Astrocyte (in vitro differentiated cells and primary cell): Measurements from ENCODE around the gene CHMP6. TPM values are rescaled to one million over a fixed set of nuclear protein-coding genes. Genes with fewer than 3 reads are reported as not detected.

Experiments used
- DNase-seq: peaks from one replicate; pipeline ENCODE4 v3.0.0-alpha.2; 2010; ENCODE audit warnings: low read depth
- FAIRE-seq: peaks from 2 replicates; lab custom pipeline; 2011; peaks lifted over from hg19 to GRCh38; lab: Jason Lieb, UNC
- H2AFZ ChIP-seq: 2 replicates; pipeline ENCODE4 v1.6.0; 2012; ENCODE audit warnings: low read depth, low read length, inconsistent platforms
- H3K27ac ChIP-seq: 2 replicates; pipeline ENCODE4 v1.5.1; 2011; ENCODE audit warnings: low read depth, low read length, inconsistent platforms
- H3K27me3 ChIP-seq: 2 replicates; pipeline ENCODE4 v1.6.0; 2011; ENCODE audit warnings: low read length, inconsistent platforms; ENCODE audit not compliant: insufficient read depth
- H3K36me3 ChIP-seq: 2 replicates; pipeline ENCODE4 v1.5.1; 2011; ENCODE audit warnings: low read length, inconsistent platforms; ENCODE audit not compliant: insufficient read depth
- H3K4me1 ChIP-seq: 2 replicates; pipeline ENCODE4 v1.5.1; 2011; ENCODE audit warnings: low read length, inconsistent platforms; ENCODE audit not compliant: insufficient read depth
- H3K4me2 ChIP-seq: 2 replicates; pipeline ENCODE4 v1.6.0; 2012; ENCODE audit warnings: low read length, inconsistent platforms
- H3K4me3 ChIP-seq: 2 replicates; pipeline ENCODE4 v1.5.1; 2011; ENCODE audit warnings: low read depth, mild to moderate bottlenecking, low read length, inconsistent platforms; ENCODE audit not compliant: insufficient read depth
- H3K79me2 ChIP-seq: 2 replicates; pipeline ENCODE4 v1.6.0; 2012; ENCODE audit warnings: mild to moderate bottlenecking, low read length, inconsistent platforms; ENCODE audit not compliant: insufficient read depth
- H3K9ac ChIP-seq: 2 replicates; pipeline ENCODE4 v1.6.0; 2012; ENCODE audit warnings: mild to moderate bottlenecking, low read length, inconsistent platforms
- H3K9me3 ChIP-seq: 2 replicates; pipeline ENCODE4 v1.5.1; 2012; ENCODE audit warnings: low read depth, mild to moderate bottlenecking, low read length, inconsistent platforms; ENCODE audit not compliant: insufficient read depth
- H4K20me1 ChIP-seq: 2 replicates; pipeline ENCODE4 v1.6.0; 2012; ENCODE audit warnings: low read length, inconsistent platforms; ENCODE audit not compliant: insufficient read depth
- H3K27ac Mint-ChIP-seq: one replicate; pipeline ENCODE4 v1.8.0; 2021; ENCODE audit warnings: mild to moderate bottlenecking, mixed read lengths; ENCODE audit not compliant: unreplicated experiment
- H3K27me3 Mint-ChIP-seq: one replicate; pipeline ENCODE4 v1.8.0; 2021; ENCODE audit warnings: low read depth, mixed read lengths; ENCODE audit not compliant: unreplicated experiment
- H3K36me3 Mint-ChIP-seq: one replicate; pipeline ENCODE4 v1.8.0; 2021; ENCODE audit warnings: low read depth, mixed read lengths; ENCODE audit not compliant: unreplicated experiment
- H3K4me1 Mint-ChIP-seq: one replicate; pipeline ENCODE4 v1.8.0; 2021; ENCODE audit warnings: low read depth, mixed read lengths; ENCODE audit not compliant: unreplicated experiment
- H3K4me3 Mint-ChIP-seq: one replicate; pipeline ENCODE4 v1.8.0; 2021; ENCODE audit warnings: mild to moderate bottlenecking, moderate library complexity, mixed read lengths; ENCODE audit not compliant: unreplicated experiment
- H3K9me3 Mint-ChIP-seq: one replicate; pipeline ENCODE4 v1.8.0; 2021; ENCODE audit warnings: mild to moderate bottlenecking, mixed read lengths; ENCODE audit not compliant: unreplicated experiment
- CTCF ChIP-seq: IDR thresholded peaks from 2 replicates; pipeline ENCODE4 v1.5.1; 2011; ENCODE audit warnings: low read depth, mild to moderate bottlenecking, inconsistent platforms, low read length, moderate library complexity; ENCODE audit not compliant: insufficient read depth
- EZH2 ChIP-seq: IDR thresholded peaks from 2 replicates; pipeline ENCODE4 v1.6.1; 2012; ENCODE audit warnings: mild to moderate bottlenecking, low read length, inconsistent platforms; ENCODE audit not compliant: insufficient read depth
- total RNA-seq: library from RNA; stranded (reverse); gene quantifications from 2 replicates; pipeline ENCODE4 v1.2.1, GENCODE V29; 2021

CHMP6 gene
- total RNA-seq, 1 donor from 2014 or later = 19.0 TPM

GRCh38 chr17:81032641-81033480 lies 41.2 kb downstream of the CHMP6 start:
- Histone ChIP-seq H3K4me1 (peaks cover 27% of the 10 kb centered on the region), H3K79me2 (peaks cover 23% of the 10 kb centered on the region), H4K20me1 (peaks cover 31% of the 10 kb centered on the region), H3K36me3 (no peaks in the 10 kb centered on the region), H3K9ac (no peak overlapping the region), H3K27me3 (no peaks in the 10 kb centered on the region), H3K9me3 (no peaks in the 10 kb centered on the region), H3K4me2 (peak overlapping the region; percentile 95), H3K27ac (no peak overlapping the region), H2AFZ (no peak overlapping the region), H3K4me3 (no peak overlapping the region)
- no peak for TF ChIP-seq EZH2
- TF ChIP-seq CTCF = no peak
- H3K4me1 Mint-ChIP-seq = peaks cover 14% of the 10 kb centered on the region
- DNase-seq (no peak), FAIRE-seq (no peak)
- peak overlapping the region; percentile 89 for H3K4me3 Mint-ChIP-seq
- H3K27ac Mint-ChIP-seq = no peak overlapping the region
- H3K27me3 Mint-ChIP-seq = peaks cover 10% of the 10 kb centered on the region
- peaks cover 12% of the 10 kb centered on the region for H3K36me3 Mint-ChIP-seq
- no peaks in the 10 kb centered on the region for H3K9me3 Mint-ChIP-seq

DNA sequence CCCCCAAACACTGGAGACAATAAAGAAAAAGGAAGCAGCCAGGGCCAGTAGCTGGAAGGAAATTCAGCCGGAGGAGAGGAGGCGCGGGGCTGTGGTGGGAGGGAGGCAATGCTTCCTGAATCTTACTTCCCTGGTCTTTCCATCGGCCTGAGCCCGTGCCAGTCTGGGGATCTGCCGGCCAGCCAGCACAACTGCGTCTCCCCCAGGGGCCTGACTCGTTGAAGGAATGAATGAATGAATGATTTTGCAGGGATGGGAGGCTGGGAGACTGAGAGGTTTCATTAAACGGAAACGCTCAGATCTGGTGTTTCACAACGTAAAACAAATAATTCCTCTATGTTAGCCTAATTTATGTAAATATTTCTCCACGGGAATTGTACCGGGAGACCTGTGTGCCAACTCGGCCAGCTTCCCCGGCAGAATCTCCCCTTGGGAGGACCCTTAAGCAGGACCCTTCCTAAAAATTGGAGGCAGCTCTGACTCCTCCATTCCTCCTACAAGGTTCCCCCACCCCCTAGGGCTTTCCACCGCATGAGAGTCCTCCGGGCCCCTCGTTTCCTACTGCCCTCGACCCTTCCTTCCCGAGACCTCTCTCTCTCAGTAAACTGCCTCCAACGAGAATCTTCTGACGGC lies 42.0 kb downstream of the CHMP6 start:
- Histone ChIP-seq H3K79me2 (peaks cover 31% of the 10 kb centered on the region), H3K36me3 (no peaks in the 10 kb centered on the region), H3K4me2 (peak overlapping the region; percentile 95), H4K20me1 (peaks cover 39% of the 10 kb centered on the region), H3K9me3 (no peaks in the 10 kb centered on the region), H3K9ac (peak overlapping the region; percentile 67), H3K27me3 (no peaks in the 10 kb centered on the region), H2AFZ (peak overlapping the region; percentile 28), H3K4me1 (peaks cover 35% of the 10 kb centered on the region), H3K27ac (no peak overlapping the region), H3K4me3 (peak overlapping the region; percentile 71)
- Mint-ChIP-seq H3K4me1 (peaks cover 14% of the 10 kb centered on the region), H3K27ac (no peak overlapping the region), H3K4me3 (peak overlapping the region; percentile 89), H3K27me3 (peaks cover 10% of the 10 kb centered on the region), H3K36me3 (peaks cover 12% of the 10 kb centered on the region), H3K9me3 (no peaks in the 10 kb centered on the region)
- DNase-seq (no peak), FAIRE-seq (no peak)
- TF ChIP-seq EZH2 (no peak), CTCF (no peak)
